Brain microvascular endothelial cell (primary cell): Measurements from ENCODE around the gene PHF10.
A peak's percentile ranks its signal among the peaks of the same experiment; 100 is the strongest.
"Not testable (repeated sequence)": the region's sequence is repeated elsewhere in the genome, so short reads cannot be mapped to it uniquely, and the experiment has no call there.

Experiments used
- DNase-seq: peaks from one replicate; pipeline ENCODE4 v3.0.0-alpha.2; 2020
- H3K27ac ChIP-seq: fragments of 250-450 bp; sonication (Bioruptor Pico); 2 replicates; pipeline ENCODE4 v1.5.1; 2020; ENCODE audit warnings: mild to moderate bottlenecking, moderate library complexity
- H3K27me3 ChIP-seq: fragments of 250-450 bp; sonication (Bioruptor Pico); replicated peaks from 2 replicates; pipeline ENCODE4 v1.5.1; 2020; ENCODE audit warnings: mild to moderate bottlenecking
- H3K36me3 ChIP-seq: fragments of 250-450 bp; sonication (Bioruptor Pico); replicated peaks from 2 replicates; pipeline ENCODE4 v1.5.1; 2020; ENCODE audit warnings: mild to moderate bottlenecking
- H3K4me3 ChIP-seq: 2 replicates; pipeline ENCODE4 v1.5.1; 2011; ENCODE audit warnings: low read depth, mild to moderate bottlenecking, control low read depth, low read length, moderate library complexity
- CTCF ChIP-seq: IDR thresholded peaks from 2 replicates; pipeline ENCODE4 v1.5.1; 2011; ENCODE audit warnings: low read depth, mild to moderate bottlenecking, moderate library complexity, low read length, control low read depth, inconsistent platforms; ENCODE audit errors: missing control alignments
- in situ Hi-C: cut with HindIII; loops from 2 replicates; pipeline ENCODE4 v1.10.0; 2017; ENCODE audit warnings: low sequenced_read_pairs, low pct_ligation_motif_present

PHF10 gene

GRCh38 chr6:169724494-169725124 is at the start of gene PHF10:
Gene PHF10 (minus strand): TSS chr6:169724500. CDS start chr6:169723931, 569 bp downstream.
- H3K36me3 ChIP-seq: no peaks in the 10 kb centered on the region
- in situ Hi-C loops: no loop called here
- peak within 1 kb of the TSS; percentile 72 for H3K4me3 ChIP-seq
- peak within 1 kb of the TSS; percentile 65 for H3K27ac ChIP-seq
- no peaks in the 10 kb centered on the region for H3K27me3 ChIP-seq
- TF ChIP-seq CTCF: no peak
- DNase-seq: no peak

- Histone ChIP-seq H3K27me3 (no peaks in the 10 kb centered on the region), H3K4me3 (no peak overlapping the region), H3K36me3 (peaks cover 6% of the 10 kb centered on the region), H3K27ac (no peak overlapping the region)
- in situ Hi-C loops: no loop called here
- DNase-seq: no peak
- TF ChIP-seq CTCF: no peak
These were observed 42.8 kb upstream of the PHF10 start for GRCh38 chr6:169766921-169767736.

- DNase-seq: no peak
- H3K4me3 ChIP-seq: no peak overlapping the region
- TF ChIP-seq CTCF: no peak
- H3K27me3 ChIP-seq: no peaks in the 10 kb centered on the region
- H3K36me3 ChIP-seq: peaks cover 3% of the 10 kb centered on the region
- H3K27ac ChIP-seq: no peak overlapping the region
- in situ Hi-C loops: no loop called here
These were observed 41.9 kb upstream of the PHF10 start for GRCh38 chr6:169766232-169766631.

DNA sequence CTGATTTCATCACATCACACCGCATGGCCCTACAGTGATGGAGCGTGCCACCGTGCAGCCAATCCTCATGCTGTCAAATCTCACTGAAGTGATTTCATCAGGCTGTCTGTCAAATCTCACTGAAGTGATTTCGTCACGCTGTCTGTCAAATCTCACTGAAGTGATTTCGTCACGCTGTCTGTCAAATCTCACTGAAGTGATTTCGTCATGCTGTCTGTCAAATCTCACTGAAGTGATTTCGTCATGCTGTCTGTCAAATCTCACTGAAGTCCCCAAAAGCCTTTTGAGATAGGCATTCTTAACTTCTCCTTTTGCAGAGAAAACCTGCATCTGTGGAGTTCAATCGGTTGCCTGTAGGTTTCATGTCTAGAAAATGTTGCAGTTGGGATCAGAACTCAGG is 41.5 kb upstream of the PHF10 start:
- H3K27me3 ChIP-seq, in situ Hi-C loops, DNase-seq, H3K4me3 ChIP-seq, H3K36me3 ChIP-seq, H3K27ac ChIP-seq: not testable (repeated sequence)

- H3K36me3 ChIP-seq: peaks cover 3% of the 10 kb centered on the region
- no peak for DNase-seq
- no peak overlapping the region for H3K27ac ChIP-seq
- no peaks in the 10 kb centered on the region for H3K27me3 ChIP-seq
- no peak overlapping the region for H3K4me3 ChIP-seq
- no peak for TF ChIP-seq CTCF
- in situ Hi-C loops: no loop called here
These were observed 39.6 kb upstream of the PHF10 start for GRCh38 chr6:169763881-169764280.

DNA sequence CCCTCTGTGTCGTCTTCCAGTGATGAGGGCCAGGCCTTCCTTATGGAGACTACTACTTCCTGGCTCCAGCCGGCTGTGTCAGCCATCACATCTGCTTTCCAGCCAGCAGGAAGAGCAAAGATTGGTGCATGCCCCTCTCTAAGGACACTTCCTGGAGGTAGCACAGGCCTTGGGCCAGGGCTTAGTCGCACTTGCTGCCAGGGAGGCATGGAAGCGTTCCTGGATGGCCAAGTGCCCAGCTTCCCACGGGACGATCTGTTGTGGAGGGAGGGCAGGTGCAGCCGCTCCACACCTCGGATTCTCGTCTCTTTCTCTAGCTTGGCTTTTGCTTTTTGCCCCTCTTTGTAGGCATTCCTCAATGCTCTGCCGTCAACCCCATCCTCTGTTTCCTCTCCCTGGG is 39.0 kb upstream of the PHF10 start:
- in situ Hi-C loops: no loop called here
- TF ChIP-seq CTCF: no peak
- H3K36me3 ChIP-seq: peaks cover 3% of the 10 kb centered on the region
- H3K4me3 ChIP-seq: no peak overlapping the region
- H3K27me3 ChIP-seq: no peaks in the 10 kb centered on the region
- no peak overlapping the region for H3K27ac ChIP-seq
- DNase-seq: no peak
